HepG2 (cell line): ENCODE results near the gene KREMEN1. TPM values are rescaled to one million over a fixed set of nuclear protein-coding genes. Genes with fewer than 3 reads are reported as not detected.

Experiments used
- ARNT ChIP-seq: fragments of 450-650 bp; IDR thresholded peaks from 2 replicates; pipeline ENCODE4 v1.6.1; 2017
- ASH2L ChIP-seq: fragments of 300-600, 200-600 bp; sonication (generic); IDR thresholded peaks from 2 replicates; pipeline ENCODE4 v1.7.0; 2017; ENCODE audit warnings: low read depth, mild to moderate bottlenecking, moderate library complexity, mixed read lengths, low read length; ENCODE audit not compliant: insufficient read length
- ATRX ChIP-seq: sonication (generic); formaldehyde crosslinking; IDR thresholded peaks from 2 replicates; pipeline ENCODE4 v1.4.0; 2020; ENCODE audit warnings: missing genetic modification reagents, borderline replicate concordance
- HNRNPK ChIP-seq: fragments of 200-400 bp; formaldehyde crosslinking; IDR thresholded peaks from 2 replicates; pipeline ENCODE4 v1.6.1; 2018; ENCODE audit warnings: low read length, low read depth, moderate library complexity, mild to moderate bottlenecking; ENCODE audit not compliant: poor library complexity, severe bottlenecking
- KDM5A ChIP-seq: fragments of 200-600 bp; sonication (generic); IDR thresholded peaks from 2 replicates; pipeline ENCODE4 v1.7.0; 2018; ENCODE audit warnings: antibody characterized with exemption, mild to moderate bottlenecking, low read length, borderline replicate concordance
- MED1 ChIP-seq: sonication (generic); formaldehyde crosslinking; IDR thresholded peaks from 2 replicates; pipeline ENCODE4 v1.4.0; 2020; ENCODE audit warnings: missing genetic modification reagents
- NFYB ChIP-seq: sonication (generic); formaldehyde crosslinking; IDR thresholded peaks from 2 replicates; pipeline ENCODE4 v1.4.0; 2020; ENCODE audit warnings: missing genetic modification reagents
- SMAD9 ChIP-seq: sonication (generic); formaldehyde crosslinking; IDR thresholded peaks from 2 replicates; pipeline ENCODE4 v1.5.1; 2020; ENCODE audit warnings: mild to moderate bottlenecking, missing genetic modification reagents
- ZBTB3 ChIP-seq: sonication (generic); formaldehyde crosslinking; IDR thresholded peaks from 2 replicates; pipeline ENCODE4 v1.4.0; 2020; ENCODE audit warnings: low read depth, mild to moderate bottlenecking, moderate library complexity, missing genetic modification reagents, borderline replicate concordance
- ZNF552 ChIP-seq: sonication (generic); formaldehyde crosslinking; IDR thresholded peaks from 2 replicates; pipeline ENCODE4 v1.9.0; 2022; ENCODE audit warnings: missing genetic modification reagents, mild to moderate bottlenecking, borderline replicate concordance
- ZNF557 ChIP-seq: sonication (generic); formaldehyde crosslinking; IDR thresholded peaks from 2 replicates; pipeline ENCODE4 v1.4.0; 2020; ENCODE audit warnings: missing genetic modification reagents
- polyA plus RNA-seq, 8 experiments: library from polyadenylated mRNA; depleted of rRNA in 3 of 8; stranded (reverse) in 7 of 8; unstranded in 1 of 8; fragments of >200 nt; fragmentation: Illumina TruSeq in 4 of 8; extraction: Trizol in 4 of 8; gene quantifications; 2 replicates each; pipeline versions ENCODE4 v1.2.1 to v1.2.3, GENCODE V29; 2011 to 2016; ENCODE audit warnings: low read depth in 4 of 8, missing spikeins in 1 of 8, mixed read lengths in 1 of 8; ENCODE audit not compliant: insufficient read depth in 1 of 8
- total RNA-seq, 5 experiments: library from RNA; depleted of rRNA; stranded (reverse); fragments of >200 nt; fragmentation: Illumina TruSeq; extraction: Trizol; gene quantifications; 2 replicates each; pipeline ENCODE4 v1.2.3, GENCODE V29; 2016; ENCODE audit warnings: low read depth in 1 of 5
- TF ChIP-seq, protein P1 (sequence below): sonication (generic); formaldehyde crosslinking; conservative IDR thresholded peaks from 2 replicates; pipeline ENCODE4 v1.4.0; 2020; ENCODE audit warnings: mild to moderate bottlenecking, missing genetic modification reagents, moderate library complexity
- TF ChIP-seq, protein P2 (sequence below): IDR thresholded peaks from 2 replicates; pipeline ENCODE4 v1.6.1; 2016; ENCODE audit warnings: missing compliant biosample characterization, missing genetic modification reagents, borderline replicate concordance
- TF ChIP-seq, protein P3 (sequence below): sonication (generic); formaldehyde crosslinking; conservative IDR thresholded peaks from 2 replicates; pipeline ENCODE4 v1.8.0; 2022; ENCODE audit warnings: mild to moderate bottlenecking, moderate library complexity, missing genetic modification reagents
- TF ChIP-seq, protein P4 (sequence below): sonication (generic); formaldehyde crosslinking; IDR thresholded peaks from 2 replicates; pipeline ENCODE4 v1.4.0; 2020; ENCODE audit warnings: missing genetic modification reagents, borderline replicate concordance

The KREMEN1 gene
- total and polyA plus RNA-seq, 2 of the 13 experiments (the other 11 are each of a cell fraction or from before 2014, with no cell fraction given), result 9.8 to 13.8 TPM

DNA sequence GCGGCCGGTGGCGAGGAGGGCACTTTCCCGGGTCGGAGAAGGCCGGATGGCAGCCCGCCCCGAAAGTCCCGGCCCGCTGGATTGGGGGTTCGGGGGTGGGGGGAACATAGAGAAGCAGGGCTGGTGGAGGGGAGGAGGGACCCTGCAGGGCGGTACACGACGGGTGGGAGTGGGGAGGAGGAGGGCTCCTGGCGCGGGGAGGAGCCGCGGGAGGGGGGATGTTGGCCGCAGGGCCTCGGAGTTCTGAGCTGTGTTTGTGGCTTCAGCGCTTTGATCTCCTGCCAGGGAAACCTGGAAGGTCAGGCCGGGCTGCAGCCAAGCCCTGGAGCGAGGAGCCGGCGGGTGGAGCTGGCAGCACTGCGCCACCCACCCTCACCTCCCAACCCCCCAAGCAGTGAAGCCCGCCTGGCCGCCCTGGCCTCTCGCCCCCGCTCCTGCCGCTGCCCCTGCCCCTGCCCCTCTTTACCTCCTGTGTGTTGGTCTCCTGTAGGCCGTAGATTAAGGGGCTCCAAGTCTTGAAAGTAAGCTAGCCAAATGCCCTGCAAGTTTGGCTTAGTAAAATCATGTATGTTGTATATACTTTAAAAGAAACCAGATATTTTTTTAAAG lies 42.1 kb upstream of the KREMEN1 start (continued):
- TF ChIP-seq, protein P1, sequence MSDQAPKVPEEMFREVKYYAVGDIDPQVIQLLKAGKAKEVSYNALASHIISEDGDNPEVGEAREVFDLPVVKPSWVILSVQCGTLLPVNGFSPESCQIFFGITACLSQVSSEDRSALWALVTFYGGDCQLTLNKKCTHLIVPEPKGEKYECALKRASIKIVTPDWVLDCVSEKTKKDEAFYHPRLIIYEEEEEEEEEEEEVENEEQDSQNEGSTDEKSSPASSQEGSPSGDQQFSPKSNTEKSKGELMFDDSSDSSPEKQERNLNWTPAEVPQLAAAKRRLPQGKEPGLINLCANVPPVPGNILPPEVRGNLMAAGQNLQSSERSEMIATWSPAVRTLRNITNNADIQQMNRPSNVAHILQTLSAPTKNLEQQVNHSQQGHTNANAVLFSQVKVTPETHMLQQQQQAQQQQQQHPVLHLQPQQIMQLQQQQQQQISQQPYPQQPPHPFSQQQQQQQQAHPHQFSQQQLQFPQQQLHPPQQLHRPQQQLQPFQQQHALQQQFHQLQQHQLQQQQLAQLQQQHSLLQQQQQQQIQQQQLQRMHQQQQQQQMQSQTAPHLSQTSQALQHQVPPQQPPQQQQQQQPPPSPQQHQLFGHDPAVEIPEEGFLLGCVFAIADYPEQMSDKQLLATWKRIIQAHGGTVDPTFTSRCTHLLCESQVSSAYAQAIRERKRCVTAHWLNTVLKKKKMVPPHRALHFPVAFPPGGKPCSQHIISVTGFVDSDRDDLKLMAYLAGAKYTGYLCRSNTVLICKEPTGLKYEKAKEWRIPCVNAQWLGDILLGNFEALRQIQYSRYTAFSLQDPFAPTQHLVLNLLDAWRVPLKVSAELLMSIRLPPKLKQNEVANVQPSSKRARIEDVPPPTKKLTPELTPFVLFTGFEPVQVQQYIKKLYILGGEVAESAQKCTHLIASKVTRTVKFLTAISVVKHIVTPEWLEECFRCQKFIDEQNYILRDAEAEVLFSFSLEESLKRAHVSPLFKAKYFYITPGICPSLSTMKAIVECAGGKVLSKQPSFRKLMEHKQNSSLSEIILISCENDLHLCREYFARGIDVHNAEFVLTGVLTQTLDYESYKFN, result peak; percentile 82
- TF ChIP-seq ASH2L, result peak; percentile 70
- TF ChIP-seq, protein P2, sequence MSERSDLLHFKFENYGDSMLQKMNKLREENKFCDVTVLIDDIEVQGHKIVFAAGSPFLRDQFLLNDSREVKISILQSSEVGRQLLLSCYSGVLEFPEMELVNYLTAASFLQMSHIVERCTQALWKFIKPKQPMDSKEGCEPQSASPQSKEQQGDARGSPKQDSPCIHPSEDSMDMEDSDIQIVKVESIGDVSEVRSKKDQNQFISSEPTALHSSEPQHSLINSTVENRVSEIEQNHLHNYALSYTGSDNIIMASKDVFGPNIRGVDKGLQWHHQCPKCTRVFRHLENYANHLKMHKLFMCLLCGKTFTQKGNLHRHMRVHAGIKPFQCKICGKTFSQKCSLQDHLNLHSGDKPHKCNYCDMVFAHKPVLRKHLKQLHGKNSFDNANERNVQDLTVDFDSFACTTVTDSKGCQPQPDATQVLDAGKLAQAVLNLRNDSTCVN (CRISPR knock-in tag), result peak; percentile 85; the same call in 1 of the 2 replicates
- peak; percentile 95 for TF ChIP-seq MED1 (CRISPR knock-in tag)
- TF ChIP-seq SMAD9 (CRISPR knock-in tag), result no peak
- peak; percentile 37; the same call in 1 of the 2 replicates for TF ChIP-seq KDM5A
- peak; percentile 87 for TF ChIP-seq HNRNPK
- no peak for TF ChIP-seq ARNT
- TF ChIP-seq ZBTB3, result no peak
- TF ChIP-seq ATRX (CRISPR knock-in tag), result no peak
- TF ChIP-seq, protein P3, sequence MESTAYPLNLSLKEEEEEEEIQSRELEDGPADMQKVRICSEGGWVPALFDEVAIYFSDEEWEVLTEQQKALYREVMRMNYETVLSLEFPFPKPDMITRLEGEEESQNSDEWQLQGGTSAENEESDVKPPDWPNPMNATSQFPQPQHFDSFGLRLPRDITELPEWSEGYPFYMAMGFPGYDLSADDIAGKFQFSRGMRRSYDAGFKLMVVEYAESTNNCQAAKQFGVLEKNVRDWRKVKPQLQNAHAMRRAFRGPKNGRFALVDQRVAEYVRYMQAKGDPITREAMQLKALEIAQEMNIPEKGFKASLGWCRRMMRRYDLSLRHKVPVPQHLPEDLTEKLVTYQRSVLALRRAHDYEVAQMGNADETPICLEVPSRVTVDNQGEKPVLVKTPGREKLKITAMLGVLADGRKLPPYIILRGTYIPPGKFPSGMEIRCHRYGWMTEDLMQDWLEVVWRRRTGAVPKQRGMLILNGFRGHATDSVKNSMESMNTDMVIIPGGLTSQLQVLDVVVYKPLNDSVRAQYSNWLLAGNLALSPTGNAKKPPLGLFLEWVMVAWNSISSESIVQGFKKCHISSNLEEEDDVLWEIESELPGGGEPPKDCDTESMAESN (CRISPR knock-in tag), result peak; percentile 83; the same call in 1 of the 2 replicates
- no peak for TF ChIP-seq NFYB (CRISPR knock-in tag)
- TF ChIP-seq ZNF557 (CRISPR knock-in tag), result 0 out of 2 replicates have a peak, but pooled peaks have one; percentile 76
- no peak; the same call in 1 of the 2 replicates for TF ChIP-seq ZNF552 (CRISPR knock-in tag)
- TF ChIP-seq, protein P4, sequence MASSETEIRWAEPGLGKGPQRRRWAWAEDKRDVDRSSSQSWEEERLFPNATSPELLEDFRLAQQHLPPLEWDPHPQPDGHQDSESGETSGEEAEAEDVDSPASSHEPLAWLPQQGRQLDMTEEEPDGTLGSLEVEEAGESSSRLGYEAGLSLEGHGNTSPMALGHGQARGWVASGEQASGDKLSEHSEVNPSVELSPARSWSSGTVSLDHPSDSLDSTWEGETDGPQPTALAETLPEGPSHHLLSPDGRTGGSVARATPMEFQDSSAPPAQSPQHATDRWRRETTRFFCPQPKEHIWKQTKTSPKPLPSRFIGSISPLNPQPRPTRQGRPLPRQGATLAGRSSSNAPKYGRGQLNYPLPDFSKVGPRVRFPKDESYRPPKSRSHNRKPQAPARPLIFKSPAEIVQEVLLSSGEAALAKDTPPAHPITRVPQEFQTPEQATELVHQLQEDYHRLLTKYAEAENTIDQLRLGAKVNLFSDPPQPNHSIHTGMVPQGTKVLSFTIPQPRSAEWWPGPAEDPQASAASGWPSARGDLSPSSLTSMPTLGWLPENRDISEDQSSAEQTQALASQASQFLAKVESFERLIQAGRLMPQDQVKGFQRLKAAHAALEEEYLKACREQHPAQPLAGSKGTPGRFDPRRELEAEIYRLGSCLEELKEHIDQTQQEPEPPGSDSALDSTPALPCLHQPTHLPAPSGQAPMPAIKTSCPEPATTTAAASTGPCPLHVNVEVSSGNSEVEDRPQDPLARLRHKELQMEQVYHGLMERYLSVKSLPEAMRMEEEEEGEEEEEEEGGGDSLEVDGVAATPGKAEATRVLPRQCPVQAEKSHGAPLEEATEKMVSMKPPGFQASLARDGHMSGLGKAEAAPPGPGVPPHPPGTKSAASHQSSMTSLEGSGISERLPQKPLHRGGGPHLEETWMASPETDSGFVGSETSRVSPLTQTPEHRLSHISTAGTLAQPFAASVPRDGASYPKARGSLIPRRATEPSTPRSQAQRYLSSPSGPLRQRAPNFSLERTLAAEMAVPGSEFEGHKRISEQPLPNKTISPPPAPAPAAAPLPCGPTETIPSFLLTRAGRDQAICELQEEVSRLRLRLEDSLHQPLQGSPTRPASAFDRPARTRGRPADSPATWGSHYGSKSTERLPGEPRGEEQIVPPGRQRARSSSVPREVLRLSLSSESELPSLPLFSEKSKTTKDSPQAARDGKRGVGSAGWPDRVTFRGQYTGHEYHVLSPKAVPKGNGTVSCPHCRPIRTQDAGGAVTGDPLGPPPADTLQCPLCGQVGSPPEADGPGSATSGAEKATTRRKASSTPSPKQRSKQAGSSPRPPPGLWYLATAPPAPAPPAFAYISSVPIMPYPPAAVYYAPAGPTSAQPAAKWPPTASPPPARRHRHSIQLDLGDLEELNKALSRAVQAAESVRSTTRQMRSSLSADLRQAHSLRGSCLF, result no peak
